HCT116 (cell line): ENCODE measurements around the gene GRHL3. TPM values are rescaled to one million over a fixed set of nuclear protein-coding genes. Genes with fewer than 3 reads are reported as not detected.

ENCODE experiments used
- ATAC-seq: fragments of 200-7000 bp; cut with Tn5 transposase; 2 replicates; pipeline ENCODE4 v1.9.1; 2020; ENCODE audit warnings: mild to moderate bottlenecking, moderate library complexity
- BruUV-seq: library from RNA; stranded (reverse); fragments of 400-500 nt; replicated peaks from 2 replicates; lab custom pipeline; 2021; lab: Mats Ljungman, UMichigan
- CTCF ChIA-PET: fragments of 300-600 bp; sonication (Branson Sonifier 250); formaldehyde crosslinking; loops from one replicate; lab custom pipeline; 2021; ENCODE audit warnings: antibody characterized with exemption; lab: Charles Lee
- POLR2A ChIA-PET: fragments of 300-600, 350-600 bp; sonication (Branson Sonifier 250); formaldehyde crosslinking; loops from one replicate; lab custom pipeline; 2021; ENCODE audit warnings: antibody characterized with exemption; lab: Charles Lee
- RAD21 ChIA-PET, 2 experiments: fragments of 300-600 bp; sonication (Branson Sonifier 250); formaldehyde crosslinking; loops; one replicate each; lab custom pipeline; 2023; ENCODE audit warnings: low total read pairs in 2 of 2; ENCODE audit not compliant: uncharacterized antibody in 2 of 2, unreplicated experiment in 2 of 2, low non-redundant PET in 1 of 2; lab: Charles Lee
- DNase-seq: peaks from one replicate; pipeline ENCODE4 v3.0.0-alpha.2; 2010; ENCODE audit warnings: low read depth, low spot score
- H2AFZ ChIP-seq: fragments of 200-600 bp; shearing (Covaris generic), sonication (generic); 2 replicates; pipeline ENCODE4 v1.6.1; 2017; ENCODE audit warnings: low read depth, mixed run types, mixed read lengths, antibody characterized with exemption, low read length; ENCODE audit not compliant: poor library complexity, severe bottlenecking
- H3K27ac ChIP-seq: 2 replicates; pipeline ENCODE4 v1.5.1; 2012; ENCODE audit warnings: low read depth, low read length
- H3K27me3 ChIP-seq: fragments of 200-600 bp; sonication (generic); 2 replicates; pipeline ENCODE4 v1.6.1; 2016; ENCODE audit warnings: mixed run types, low read length, mixed read lengths; ENCODE audit not compliant: insufficient read depth
- H3K36me3 ChIP-seq, 2 experiments: fragments of 200-500 bp in 1 of 2; fragments of 200-600 bp in 1 of 2; sonication (Bioruptor generic) in 1 of 2; sonication (generic) in 1 of 2; 2 replicates each; pipeline versions ENCODE4 v1.5.1 to v1.6.1; 2014 to 2016; ENCODE audit warnings: low read length in 2 of 2, inconsistent platforms in 1 of 2, mixed read lengths in 1 of 2, mixed run types in 1 of 2; ENCODE audit not compliant: insufficient read depth in 2 of 2, control insufficient read depth in 1 of 2
- H3K4me1 ChIP-seq, 2 experiments: fragments of 200-600 bp in 1 of 2; sonication (generic) in 1 of 2; 2 replicates each; pipeline versions ENCODE4 v1.5.1 to v1.6.1; 2012 to 2017; ENCODE audit warnings: low read length in 2 of 2, inconsistent platforms in 1 of 2, mild to moderate bottlenecking in 1 of 2, mixed read lengths in 1 of 2, mixed run types in 1 of 2, moderate library complexity in 1 of 2; ENCODE audit not compliant: insufficient read depth in 2 of 2, control insufficient read depth in 1 of 2
- H3K4me2 ChIP-seq: fragments of 200-600 bp; sonication (generic); 2 replicates; pipeline ENCODE4 v1.6.1; 2017; ENCODE audit warnings: mixed run types, low read length, mixed read lengths
- H3K4me3 ChIP-seq, 2 experiments: fragments of 200-600 bp in 1 of 2; sonication (generic) in 1 of 2; replicated peaks in 1 of 2; 2 replicates each; pipeline ENCODE4 v1.5.1; 2011 to 2016; ENCODE audit warnings: low read length in 2 of 2, control low read depth in 1 of 2, low read depth in 1 of 2, mild to moderate bottlenecking in 1 of 2, mixed read lengths in 1 of 2, mixed run types in 1 of 2
- H3K79me2 ChIP-seq: fragments of 200-600 bp; sonication (generic); 2 replicates; pipeline ENCODE4 v1.6.1; 2017; ENCODE audit warnings: mild to moderate bottlenecking, mixed run types, low read length, moderate library complexity, mixed read lengths; ENCODE audit not compliant: insufficient read depth
- H3K9ac ChIP-seq: fragments of 200-600 bp; sonication (generic); 2 replicates; pipeline ENCODE4 v1.6.1; 2016; ENCODE audit warnings: low read length, mixed read lengths
- H3K9me2 ChIP-seq: fragments of 200-600 bp; sonication (generic), shearing (Covaris generic); 2 replicates; pipeline ENCODE4 v1.6.1; 2017; ENCODE audit warnings: mixed run types, mild to moderate bottlenecking, moderate library complexity; ENCODE audit not compliant: insufficient read depth
- H3K9me3 ChIP-seq, 2 experiments: fragments of 200-500 bp in 1 of 2; fragments of 200-600 bp in 1 of 2; sonication (Bioruptor generic) in 1 of 2; sonication (generic) in 1 of 2; 2 replicates each; pipeline ENCODE4 v1.6.1; 2014 to 2017; ENCODE audit warnings: low read length in 2 of 2, mixed read lengths in 2 of 2, inconsistent platforms in 1 of 2, low read depth in 1 of 2, mild to moderate bottlenecking in 1 of 2, mixed run types in 1 of 2, moderate library complexity in 1 of 2; ENCODE audit not compliant: control insufficient read depth in 1 of 2, insufficient read depth in 1 of 2
- H4K20me1 ChIP-seq: fragments of 200-600 bp; sonication (generic), shearing (Covaris generic); 2 replicates; pipeline ENCODE4 v1.6.1; 2017; ENCODE audit warnings: mixed run types, mild to moderate bottlenecking, moderate library complexity; ENCODE audit not compliant: insufficient read depth
- CBX3 ChIP-seq: IDR thresholded peaks from 2 replicates; pipeline ENCODE4 v1.6.1; 2012; ENCODE audit warnings: low read depth
- CEBPB ChIP-seq: IDR thresholded peaks from 2 replicates; pipeline ENCODE4 v1.6.1; 2012; ENCODE audit warnings: low read depth
- EGR1 ChIP-seq: IDR thresholded peaks from 2 replicates; pipeline ENCODE4 v1.6.1; 2012; ENCODE audit warnings: low read depth
- EZH2 ChIP-seq: fragments of 200-600 bp; sonication (generic); IDR thresholded peaks from 2 replicates; pipeline ENCODE4 v1.6.1; 2017; ENCODE audit warnings: antibody characterized with exemption, mixed run types
- EZH2phosphoT487 ChIP-seq: fragments of 200-600 bp; IDR thresholded peaks from 2 replicates; pipeline ENCODE4 v1.6.1; 2018; ENCODE audit warnings: antibody characterized with exemption, borderline replicate concordance
- JUND ChIP-seq: IDR thresholded peaks from 2 replicates; pipeline ENCODE4 v1.6.1; 2012
- POLR2A ChIP-seq: IDR thresholded peaks from 2 replicates; pipeline ENCODE4 v1.7.0; 2011; ENCODE audit warnings: borderline replicate concordance; ENCODE audit not compliant: insufficient read depth, insufficient read length; ENCODE audit errors: extremely low read depth
- RAD21 ChIP-seq: IDR thresholded peaks from 2 replicates; pipeline ENCODE4 v1.6.1; 2012; ENCODE audit warnings: low read depth, mild to moderate bottlenecking
- REST ChIP-seq: IDR thresholded peaks from 2 replicates; pipeline ENCODE4 v1.6.1; 2012; ENCODE audit warnings: low read depth
- TCF7L2 ChIP-seq: IDR thresholded peaks from 2 replicates; pipeline ENCODE4 v1.7.0; 2011; ENCODE audit warnings: borderline replicate concordance, inconsistent platforms; ENCODE audit not compliant: insufficient read depth, insufficient read length; ENCODE audit errors: extremely low read depth
- ZBTB33 ChIP-seq: IDR thresholded peaks from 2 replicates; pipeline ENCODE4 v1.6.1; 2011; ENCODE audit warnings: mild to moderate bottlenecking, low read length, moderate library complexity; ENCODE audit not compliant: insufficient replicate concordance; ENCODE audit errors: extremely low read depth
- intact Hi-C: fragments of 100-400 bp; cut with micrococcal nuclease; formaldehyde crosslinking; loops from 2 replicates; pipeline ENCODE4 v1.10.0; 2022
- total RNA-seq: library from RNA; stranded (reverse); gene quantifications from one replicate; pipeline ENCODE4 v1.2.1, GENCODE V29; 2021; ENCODE audit not compliant: unreplicated experiment
- TF ChIP-seq, protein P1 (sequence below): IDR thresholded peaks from 2 replicates; pipeline ENCODE4 v1.6.1; 2012
- TF ChIP-seq, protein P2 (sequence below), 3 experiments: fragments of 200-600 bp in 1 of 3; sonication (generic) in 1 of 3; IDR thresholded peaks in 2 of 3; conservative IDR thresholded peaks in 1 of 3; 2 replicates each; pipeline ENCODE4 v1.5.1; 2012 to 2017; ENCODE audit warnings: low read depth in 2 of 3, low read length in 2 of 3, antibody characterized with exemption in 1 of 3, borderline replicate concordance in 1 of 3, control low read depth in 1 of 3, mild to moderate bottlenecking in 1 of 3, mixed read lengths in 1 of 3, mixed run types in 1 of 3, moderate library complexity in 1 of 3; ENCODE audit not compliant: insufficient read depth in 1 of 3

GRHL3 gene
- total RNA-seq, 1 experiment from 2014 or later, result 1.0 TPM

- no peak for TF ChIP-seq REST
Measured at GRCh38 chr1:24315391-24315790, 3.8 kb upstream of the GRHL3 start (continued).

GRCh38 chr1:24316645-24317044 lies 2.5 kb upstream of the GRHL3 start:
- H3K9me3 ChIP-seq, result no peaks in the 10 kb centered on the region
- no peak overlapping the region for H3K9ac ChIP-seq
- BruUV-seq, result no TSS peak
- peaks cover 33 to 60% of the 10 kb centered on the region in 2 experiments for H3K4me1 ChIP-seq
- intact Hi-C loops, result no loop called here
- ATAC-seq (peak; percentile 39; the same call in 1 of the 2 replicates), DNase-seq (no peak)
- H3K79me2 ChIP-seq, result no peaks in the 10 kb centered on the region
- H3K27me3 ChIP-seq, result peaks cover 29% of the 10 kb centered on the region
- POLR2A ChIA-PET, result no interaction called here
- no peak overlapping the region for H2AFZ ChIP-seq
- no peaks in the 10 kb centered on the region for H3K9me2 ChIP-seq
- no peaks in the 10 kb centered on the region for H4K20me1 ChIP-seq
- H3K27ac ChIP-seq, result no peak overlapping the region
- RAD21 ChIA-PET, result no interaction called here
- CTCF ChIA-PET, result interaction anchor here (1.3 to 1.7 kb wide), 2 partner anchors 11 to 75 kb away, joined by 3 to 4 read pairs; no protein-coding TSS in a partner anchor
- peak overlapping the region; percentile 52 for H3K4me2 ChIP-seq
- H3K4me3 ChIP-seq, result no peak overlapping the region
- H3K36me3 ChIP-seq, result no peaks in the 10 kb centered on the region
- TF ChIP-seq ZBTB33 (no peak), CEBPB (no peak), EZH2phosphoT487 (no peak), RAD21 (peak; percentile 32; the same call in 1 of the 2 replicates), TCF7L2 (no peak), REST (no peak), EZH2 (no peak), EGR1 (no peak), CBX3 (no peak), JUND (no peak), POLR2A (no peak)
- TF ChIP-seq, protein P1, sequence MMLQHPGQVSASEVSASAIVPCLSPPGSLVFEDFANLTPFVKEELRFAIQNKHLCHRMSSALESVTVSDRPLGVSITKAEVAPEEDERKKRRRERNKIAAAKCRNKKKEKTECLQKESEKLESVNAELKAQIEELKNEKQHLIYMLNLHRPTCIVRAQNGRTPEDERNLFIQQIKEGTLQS, result no peak
- TF ChIP-seq, protein P2, sequence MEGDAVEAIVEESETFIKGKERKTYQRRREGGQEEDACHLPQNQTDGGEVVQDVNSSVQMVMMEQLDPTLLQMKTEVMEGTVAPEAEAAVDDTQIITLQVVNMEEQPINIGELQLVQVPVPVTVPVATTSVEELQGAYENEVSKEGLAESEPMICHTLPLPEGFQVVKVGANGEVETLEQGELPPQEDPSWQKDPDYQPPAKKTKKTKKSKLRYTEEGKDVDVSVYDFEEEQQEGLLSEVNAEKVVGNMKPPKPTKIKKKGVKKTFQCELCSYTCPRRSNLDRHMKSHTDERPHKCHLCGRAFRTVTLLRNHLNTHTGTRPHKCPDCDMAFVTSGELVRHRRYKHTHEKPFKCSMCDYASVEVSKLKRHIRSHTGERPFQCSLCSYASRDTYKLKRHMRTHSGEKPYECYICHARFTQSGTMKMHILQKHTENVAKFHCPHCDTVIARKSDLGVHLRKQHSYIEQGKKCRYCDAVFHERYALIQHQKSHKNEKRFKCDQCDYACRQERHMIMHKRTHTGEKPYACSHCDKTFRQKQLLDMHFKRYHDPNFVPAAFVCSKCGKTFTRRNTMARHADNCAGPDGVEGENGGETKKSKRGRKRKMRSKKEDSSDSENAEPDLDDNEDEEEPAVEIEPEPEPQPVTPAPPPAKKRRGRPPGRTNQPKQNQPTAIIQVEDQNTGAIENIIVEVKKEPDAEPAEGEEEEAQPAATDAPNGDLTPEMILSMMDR (IDR thresholded peaks at IDR 0.05 in 2 of 3, conservative IDR thresholded peaks at IDR 0.05 in 1 of 3; ENCODE audit: borderline replicate concordance in 1 of 3, insufficient read depth in 1 of 3, low read depth in 2 of 3, low read length in 2 of 3), result peak; percentile 20 to 38 (median 30); a peak in 4 of 6 replicates
